Keratinocyte (primary cell): Measurements from ENCODE around the gene DHCR7. TPM values are rescaled to one million over a fixed set of nuclear protein-coding genes. Genes with fewer than 3 reads are reported as not detected.

Experiments
- DNase-seq: peaks from one replicate; pipeline ENCODE4 v3.0.0-alpha.2; 2011; ENCODE audit warnings: low read depth, missing footprints, low spot score
- FAIRE-seq: peaks from 2 replicates; lab custom pipeline; 2011; peaks lifted over from hg19 to GRCh38; lab: Jason Lieb, UNC
- H2AFZ ChIP-seq: 2 replicates; pipeline ENCODE4 v1.6.0; 2012; ENCODE audit warnings: low read length, control low read depth, inconsistent platforms; ENCODE audit not compliant: control insufficient read depth
- H3K27ac ChIP-seq: 2 replicates; pipeline ENCODE4 v1.5.1; 2011; ENCODE audit warnings: low read length; ENCODE audit not compliant: control insufficient read depth, insufficient read depth
- H3K27me3 ChIP-seq: 3 replicates; pipeline ENCODE4 v1.6.0; 2011; ENCODE audit warnings: low read length; ENCODE audit not compliant: control insufficient read depth, insufficient read depth; ENCODE audit errors: extremely low read depth
- H3K36me3 ChIP-seq, 2 experiments: 2 replicates in 1 of 2; 3 replicates in 1 of 2; pipeline ENCODE4 v1.5.1; 2011; ENCODE audit warnings: low read length in 2 of 2, mild to moderate bottlenecking in 1 of 2; ENCODE audit not compliant: control insufficient read depth in 2 of 2, insufficient read depth in 2 of 2; ENCODE audit errors: extremely low read depth in 1 of 2
- H3K4me1 ChIP-seq: 3 replicates; pipeline ENCODE4 v1.5.1; 2011; ENCODE audit warnings: low read length; ENCODE audit not compliant: control insufficient read depth, insufficient read depth; ENCODE audit errors: extremely low read depth
- H3K4me2 ChIP-seq: 3 replicates; pipeline ENCODE4 v1.6.0; 2011; ENCODE audit warnings: low read depth, low read length; ENCODE audit not compliant: control insufficient read depth, insufficient read depth; ENCODE audit errors: extremely low read depth
- H3K4me3 ChIP-seq, 3 experiments: fragments of 200-600 bp in 1 of 3; sonication (generic) in 1 of 3; 2 replicates in 2 of 3; 3 replicates in 1 of 3; pipeline ENCODE4 v1.5.1; 2011 to 2016; ENCODE audit warnings: low read length in 3 of 3, mild to moderate bottlenecking in 3 of 3, control low read depth in 2 of 3, inconsistent platforms in 1 of 3, low read depth in 1 of 3, mixed read lengths in 1 of 3, mixed run types in 1 of 3, moderate library complexity in 1 of 3; ENCODE audit not compliant: control insufficient read depth in 2 of 3, insufficient read depth in 2 of 3; ENCODE audit errors: extremely low read depth in 1 of 3
- H3K79me2 ChIP-seq: 2 replicates; pipeline ENCODE4 v1.6.0; 2012; ENCODE audit warnings: low read length; ENCODE audit not compliant: control insufficient read depth, insufficient read depth
- H3K9ac ChIP-seq: 3 replicates; pipeline ENCODE4 v1.6.0; 2011; ENCODE audit warnings: low read length; ENCODE audit not compliant: control insufficient read depth, insufficient read depth; ENCODE audit errors: extremely low read depth
- H3K9me1 ChIP-seq: 3 replicates; pipeline ENCODE4 v1.6.0; 2011; ENCODE audit warnings: low read length; ENCODE audit not compliant: control insufficient read depth, insufficient read depth; ENCODE audit errors: extremely low read depth
- H3K9me3 ChIP-seq: 2 replicates; pipeline ENCODE4 v1.5.1; 2012; ENCODE audit warnings: low read depth, low read length; ENCODE audit not compliant: control insufficient read depth
- H4K20me1 ChIP-seq: 3 replicates; pipeline ENCODE4 v1.6.0; 2011; ENCODE audit warnings: low read length; ENCODE audit not compliant: control insufficient read depth, insufficient read depth; ENCODE audit errors: extremely low read depth
- CTCF ChIP-seq, 3 experiments: IDR thresholded peaks in 1 of 3; conservative IDR thresholded peaks in 1 of 3; optimal IDR thresholded peaks in 1 of 3; 2 replicates in 2 of 3; 3 replicates in 1 of 3; pipeline versions ENCODE3 to v1.5.1; 2011; ENCODE audit warnings: low read length in 3 of 3, mild to moderate bottlenecking in 3 of 3, moderate library complexity in 2 of 3, control low read depth in 1 of 3, inconsistent platforms in 1 of 3; ENCODE audit not compliant: insufficient read depth in 2 of 3; ENCODE audit errors: extremely low read depth in 1 of 3
- EZH2 ChIP-seq: IDR thresholded peaks from one replicate; pipeline ENCODE4 v1.6.1; 2012; ENCODE audit warnings: inconsistent platforms, mild to moderate bottlenecking, low read length, moderate library complexity
- dilution Hi-C: fragments of 300-500 bp; cut with MboI; formaldehyde crosslinking; loops from one replicate; pipeline ENCODE4 v1.7.0; 2020; ENCODE audit warnings: low sequenced_read_pairs; ENCODE audit not compliant: extremely low pct_ligation_motif_present
- polyA plus RNA-seq, 5 experiments: library from polyadenylated mRNA; depleted of rRNA in 3 of 5; stranded (reverse) in 3 of 5; stranded (forward) in 1 of 5; unstranded in 1 of 5; fragments of >200 nt; gene quantifications; 1 replicate in 1 of 5; 2 replicates in 3 of 5; 3 replicates in 1 of 5; pipeline versions ENCODE4 v1.2.1 to v1.2.3, GENCODE V29; 2011 to 2012; ENCODE audit warnings: missing spikeins in 2 of 5, low read depth in 1 of 5, low replicate concordance in 1 of 5

Gene DHCR7
- polyA plus RNA-seq, 1 donor (not counting 4 experiments of a cell fraction or from before 2014, with no cell fraction given) = 143 TPM

- H3K27me3 ChIP-seq = no peaks in the 10 kb centered on the region
- H4K20me1 ChIP-seq = no peaks in the 10 kb centered on the region
- no peak overlapping the region for H3K27ac ChIP-seq
- no peak overlapping the region for H3K4me2 ChIP-seq
- no peak for FAIRE-seq
- no peaks in the 10 kb centered on the region for H3K4me1 ChIP-seq
- H3K9me1 ChIP-seq = no peaks in the 10 kb centered on the region
- no peak overlapping the region for H2AFZ ChIP-seq
- H3K9ac ChIP-seq = no peak overlapping the region
- H3K36me3 ChIP-seq = peaks cover 36 to 40% of the 10 kb centered on the region in 2 experiments
- dilution Hi-C loops = no loop called here
- DNase-seq = no peak
- TF ChIP-seq EZH2 = no peak
- TF ChIP-seq CTCF (optimal IDR thresholded peaks at IDR 0.05 in 1 of 3, IDR thresholded peaks at IDR 0.05 in 1 of 3, conservative IDR thresholded peaks at IDR 0.05 in 1 of 3; ENCODE audit: extremely low read depth in 1 of 3, insufficient read depth in 2 of 3, low read length in 3 of 3) = no peak
- H3K79me2 ChIP-seq = no peaks in the 10 kb centered on the region
- H3K9me3 ChIP-seq = no peaks in the 10 kb centered on the region
- no peak overlapping the region for H3K4me3 ChIP-seq
These were observed 47.4 kb upstream of the DHCR7 start for GRCh38 chr11:71495286-71496230.

DNA sequence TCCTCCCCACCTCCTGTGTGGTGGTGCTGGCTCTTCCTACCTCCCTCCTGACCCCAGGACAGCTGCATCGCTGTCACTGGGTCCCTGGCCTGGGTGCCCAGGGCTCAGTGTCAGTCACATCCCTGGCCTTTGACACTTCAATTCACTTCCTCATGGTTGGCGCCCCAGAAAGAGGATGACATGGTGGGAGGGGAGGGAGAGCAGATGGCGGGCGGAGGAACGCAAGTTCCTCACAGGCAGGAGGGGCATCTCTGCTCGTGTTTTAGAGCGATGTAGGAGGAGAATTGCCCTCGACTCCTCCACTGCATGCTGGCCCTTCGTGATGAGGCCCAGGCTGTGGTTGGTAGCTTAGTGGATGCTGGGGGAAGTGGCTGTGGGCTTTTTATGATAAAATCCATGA is 43.7 kb upstream of the DHCR7 start:
- FAIRE-seq (no peak), DNase-seq (no peak)
- Histone ChIP-seq H3K9me3 (no peaks in the 10 kb centered on the region), H3K27me3 (no peaks in the 10 kb centered on the region), H3K9me1 (peaks cover 2% of the 10 kb centered on the region), H3K4me3 (no peak overlapping the region), H3K9ac (no peak overlapping the region), H4K20me1 (no peaks in the 10 kb centered on the region), H2AFZ (no peak overlapping the region), H3K79me2 (no peaks in the 10 kb centered on the region), H3K4me1 (peaks cover 21% of the 10 kb centered on the region), H3K36me3 (peaks cover 21 to 33% of the 10 kb centered on the region in 2 experiments), H3K27ac (no peak overlapping the region), H3K4me2 (no peak overlapping the region)
- TF ChIP-seq CTCF (optimal IDR thresholded peaks at IDR 0.05 in 1 of 3, IDR thresholded peaks at IDR 0.05 in 1 of 3, conservative IDR thresholded peaks at IDR 0.05 in 1 of 3; ENCODE audit: extremely low read depth in 1 of 3, insufficient read depth in 2 of 3, low read length in 3 of 3) = no peak
- no peak for TF ChIP-seq EZH2
- dilution Hi-C loops = no loop called here
